IMR-90 (cell line): ENCODE measurements around the gene MAN1C1. TPM values are rescaled to one million over a fixed set of nuclear protein-coding genes. Genes with fewer than 3 reads are reported as not detected.

Experiments
- ATAC-seq: fragments of 200-7000 bp; cut with Tn5 transposase; 2 replicates; pipeline ENCODE4 v1.9.1; 2020; ENCODE audit warnings: low read depth, mild to moderate bottlenecking, moderate library complexity
- BruUV-seq: library from RNA; stranded (reverse); fragments of 400-500 nt; replicated peaks from 2 replicates; lab custom pipeline; 2021; lab: Mats Ljungman, UMichigan
- CTCF ChIA-PET: fragments of 300-600 bp; formaldehyde crosslinking; extraction: SDS; loops from one replicate; lab custom pipeline; 2021; ENCODE audit warnings: antibody characterized with exemption; lab: Yijun Ruan, JAX
- POLR2A ChIA-PET: fragments of 300-600 bp; sonication (Branson Sonifier 250); formaldehyde crosslinking; loops from one replicate; lab custom pipeline; 2022; ENCODE audit warnings: antibody characterized with exemption; ENCODE audit not compliant: unreplicated experiment; lab: Charles Lee
- DNase-seq: peaks from one replicate; pipeline ENCODE4 v3.0.0; 2013
- H2AFZ ChIP-seq: replicated peaks from 2 replicates; pipeline ENCODE3; 2013; ENCODE audit warnings: low read length, mild to moderate bottlenecking; ENCODE audit not compliant: poor library complexity
- H2AK5ac ChIP-seq: 2 replicates; pipeline ENCODE4 v1.6.1; 2013; ENCODE audit warnings: low read depth, low read length, inconsistent platforms
- H2AK9ac ChIP-seq: replicated peaks from 2 replicates; pipeline ENCODE3; 2013; ENCODE audit warnings: mild to moderate bottlenecking, low read depth, low read length, moderate library complexity; ENCODE audit not compliant: poor library complexity
- H2BK120ac ChIP-seq: 2 replicates; pipeline ENCODE4 v1.6.1; 2013; ENCODE audit warnings: low read depth, low read length, inconsistent platforms
- H2BK15ac ChIP-seq: 3 replicates; pipeline ENCODE4 v1.6.1; 2013; ENCODE audit warnings: low read depth, low read length, inconsistent platforms
- H2BK20ac ChIP-seq: 2 replicates; pipeline ENCODE4 v1.6.1; 2013; ENCODE audit warnings: low read depth, mild to moderate bottlenecking, inconsistent platforms, low read length, moderate library complexity
- H2BK5ac ChIP-seq: 2 replicates; pipeline ENCODE4 v1.6.1; 2013; ENCODE audit warnings: mild to moderate bottlenecking, low read depth, low read length, inconsistent platforms; ENCODE audit not compliant: poor library complexity, severe bottlenecking
- H3K14ac ChIP-seq: replicated peaks from 2 replicates; pipeline ENCODE4 v1.6.1; 2013; ENCODE audit warnings: low read depth, low read length, inconsistent platforms
- H3K18ac ChIP-seq: 2 replicates; pipeline ENCODE4 v1.6.1; 2013; ENCODE audit warnings: low read depth, low read length, control low read depth
- H3K23ac ChIP-seq: 2 replicates; pipeline ENCODE4 v1.6.1; 2013; ENCODE audit warnings: low read depth, low read length, inconsistent platforms
- H3K27ac ChIP-seq: 2 replicates; pipeline ENCODE4 v1.5.1; 2013; ENCODE audit warnings: mild to moderate bottlenecking, control low read depth, low read length; ENCODE audit not compliant: insufficient read depth
- H3K27me3 ChIP-seq: 2 replicates; pipeline ENCODE4 v1.6.1; 2013; ENCODE audit warnings: low read length; ENCODE audit not compliant: control insufficient read depth, insufficient read depth
- H3K36me3 ChIP-seq: 2 replicates; pipeline ENCODE4 v1.6.1; 2013; ENCODE audit warnings: low read length, mixed read lengths; ENCODE audit not compliant: control insufficient read depth, insufficient read depth
- H3K4ac ChIP-seq: 2 replicates; pipeline ENCODE4 v1.6.1; 2013; ENCODE audit warnings: low read depth, low read length, inconsistent platforms
- H3K4me1 ChIP-seq: 2 replicates; pipeline ENCODE4 v1.6.1; 2013; ENCODE audit warnings: low read length, mixed read lengths; ENCODE audit not compliant: control insufficient read depth, insufficient read depth
- H3K4me2 ChIP-seq: 2 replicates; pipeline ENCODE4 v1.6.1; 2013; ENCODE audit warnings: low read depth, mild to moderate bottlenecking, control low read depth, low read length, moderate library complexity
- H3K4me3 ChIP-seq: 2 replicates; pipeline ENCODE4 v1.5.1; 2013; ENCODE audit warnings: low read depth, mild to moderate bottlenecking, control low read depth, low read length, moderate library complexity; ENCODE audit not compliant: insufficient read depth
- H3K56ac ChIP-seq: 2 replicates; pipeline ENCODE4 v1.6.1; 2013; ENCODE audit warnings: low read length, inconsistent platforms; ENCODE audit not compliant: insufficient read depth; ENCODE audit errors: extremely low read depth
- H3K79me1 ChIP-seq, 2 experiments: 2 replicates each; pipeline ENCODE4 v1.6.1; 2013; ENCODE audit warnings: low read length in 2 of 2, inconsistent platforms in 1 of 2, low read depth in 1 of 2
- H3K9ac ChIP-seq: 2 replicates; pipeline ENCODE4 v1.6.1; 2013; ENCODE audit warnings: low read depth, low read length, control low read depth
- H3K9me1 ChIP-seq: 2 replicates; pipeline ENCODE4 v1.6.1; 2013; ENCODE audit warnings: low read length, inconsistent platforms; ENCODE audit not compliant: insufficient read depth
- H3K9me3 ChIP-seq: 2 replicates; pipeline ENCODE4 v1.6.1; 2013; ENCODE audit warnings: low read length; ENCODE audit not compliant: control insufficient read depth, insufficient read depth
- H4K20me1 ChIP-seq: 2 replicates; pipeline ENCODE4 v1.6.1; 2013; ENCODE audit warnings: low read length, inconsistent platforms; ENCODE audit not compliant: insufficient read depth
- H4K5ac ChIP-seq: 2 replicates; pipeline ENCODE4 v1.6.1; 2013; ENCODE audit warnings: mild to moderate bottlenecking, low read depth, low read length, control low read depth
- H4K8ac ChIP-seq, 2 experiments: 2 replicates each; pipeline ENCODE4 v1.6.1; 2013; ENCODE audit warnings: low read depth in 2 of 2, low read length in 2 of 2, control low read depth in 1 of 2, inconsistent platforms in 1 of 2
- H4K91ac ChIP-seq: 2 replicates; pipeline ENCODE4 v1.6.1; 2013; ENCODE audit warnings: low read depth, low read length, inconsistent platforms; ENCODE audit not compliant: insufficient read depth
- BHLHE40 ChIP-seq: fragments of 150-350 bp; IDR thresholded peaks from 2 replicates; pipeline ENCODE4 v1.6.1; 2016; ENCODE audit warnings: mild to moderate bottlenecking, low read depth, low read length
- CEBPB ChIP-seq: IDR thresholded peaks from 2 replicates; pipeline ENCODE4 v1.6.1; 2012; ENCODE audit warnings: low read depth, low read length, improper control_type of control experiment
- CHD1 ChIP-seq: IDR thresholded peaks from 2 replicates; pipeline ENCODE4 v1.6.1; 2012; ENCODE audit warnings: low read depth, low read length, improper control_type of control experiment
- CTCF ChIP-seq: conservative IDR thresholded peaks from 2 replicates; pipeline ENCODE4 v1.5.1; 2012; ENCODE audit warnings: mild to moderate bottlenecking, low read depth, low read length, improper control_type of control experiment
- ELK1 ChIP-seq: fragments of 150-350 bp; IDR thresholded peaks from 2 replicates; pipeline ENCODE4 v1.6.1; 2016; ENCODE audit warnings: low read depth, mild to moderate bottlenecking, low read length, moderate library complexity, borderline replicate concordance
- MAZ ChIP-seq: IDR thresholded peaks from 2 replicates; pipeline ENCODE4 v1.6.1; 2012; ENCODE audit warnings: low read depth, mild to moderate bottlenecking, low read length, improper control_type of control experiment, moderate library complexity, borderline replicate concordance
- RFX5 ChIP-seq: IDR thresholded peaks from 2 replicates; pipeline ENCODE4 v1.8.0; 2012; ENCODE audit warnings: low read depth, mild to moderate bottlenecking, low read length, moderate library complexity
- SMC3 ChIP-seq: fragments of 150-350 bp; IDR thresholded peaks from 2 replicates; pipeline ENCODE4 v1.6.1; 2016; ENCODE audit warnings: low read depth, mild to moderate bottlenecking, antibody characterized with exemption, low read length, moderate library complexity
- WGBS, 2 experiments: methylation state at CpG; one replicate each; pipeline versions ENCODE4 v1.1.5 to v1.1.7; 2013; ENCODE audit warnings: missing lambda C conversion rate in 2 of 2; ENCODE audit not compliant: insufficient read length in 1 of 2; ENCODE audit errors: extremely low coverage in 2 of 2; 5-methylcytosine and 5-hydroxymethylcytosine counted together
- dilution Hi-C: fragments of 300-500 bp; cut with HindIII; formaldehyde crosslinking; loops from one replicate; pipeline ENCODE4 v1.14.3; 2018; ENCODE audit warnings: low sequenced_read_pairs; ENCODE audit not compliant: unreplicated experiment
- in situ Hi-C: fragments of 300-500 bp; cut with MboI; formaldehyde crosslinking; loops from 3 replicates; pipeline ENCODE4 v1.14.3; 2019; ENCODE audit warnings: low sequenced_read_pairs, inconsistent platforms, mixed read lengths
- intact Hi-C: fragments of 100-400 bp; cut with micrococcal nuclease; formaldehyde crosslinking; loops from 2 replicates; pipeline ENCODE4 v1.10.0; 2022
- polyA plus RNA-seq, 3 experiments: library from polyadenylated mRNA; depleted of rRNA; stranded (reverse); fragments of >200 nt; gene quantifications; 2 replicates each; pipeline ENCODE4 v1.2.3, GENCODE V29; 2012; ENCODE audit warnings: low replicate concordance in 1 of 3
- total RNA-seq: library from RNA; depleted of rRNA; stranded (reverse); fragments of >200 nt; gene quantifications from 2 replicates; pipeline ENCODE4 v1.2.3, GENCODE V29; 2012

MAN1C1 gene
- total and polyA plus RNA-seq, 2 of the 4 experiments (the other 2 are of a cell fraction) = 3.2 to 11.3 TPM

GRCh38 chr1:25623731-25624130 lies 7.1 kb downstream of the MAN1C1 start:
- H3K4ac ChIP-seq = no peak overlapping the region
- H2BK5ac ChIP-seq = no peak overlapping the region
- H3K27ac ChIP-seq = no peak overlapping the region
- DNase-seq (no peak), ATAC-seq (no peak)
- H3K56ac ChIP-seq = no peak overlapping the region
- intact Hi-C loops (no loop called here), in situ Hi-C loops (no loop called here), dilution Hi-C loops (no loop called here)
- 0 out of 2 replicates have a peak, but pooled peaks cover 2% of the 10 kb centered on the region for H3K9me1 ChIP-seq
- H3K4me3 ChIP-seq = no peak overlapping the region
- H2BK120ac ChIP-seq = no peak overlapping the region
- CTCF ChIA-PET = interaction anchor here (0.6 to 1.3 kb wide), 2 partner anchors 68 to 709 kb away, joined by 3 read pairs; no protein-coding TSS in a partner anchor
- H3K36me3 ChIP-seq = no peaks in the 10 kb centered on the region; the same call in 1 of the 2 replicates
- 36% methylated on average over 2 of the region's 4 CpGs; no CpG with 5 or more reads in 1 of the 2 experiments for WGBS, 2 experiments
- peaks cover 17% of the 10 kb centered on the region; the same call in 1 of the 2 replicates for H4K20me1 ChIP-seq
- peaks cover 2% of the 10 kb centered on the region; the same call in 1 of the 2 replicates for H3K4me1 ChIP-seq
- H3K9me3 ChIP-seq = no peaks in the 10 kb centered on the region
- H4K5ac ChIP-seq = no peak overlapping the region
- no peak overlapping the region for H4K91ac ChIP-seq
- H2AK5ac ChIP-seq = no peak overlapping the region
- no peak for TF ChIP-seq CHD1
- no peak for TF ChIP-seq BHLHE40
- TF ChIP-seq SMC3 = no peak
- no peak for TF ChIP-seq RFX5
- no peak for TF ChIP-seq MAZ
- TF ChIP-seq ELK1 = no peak
- no peak for TF ChIP-seq CTCF
- TF ChIP-seq CEBPB = no peak
- H4K8ac ChIP-seq = no peak overlapping the region
- H2AFZ ChIP-seq = no peak overlapping the region
- no TSS peak for BruUV-seq
- no peaks in the 10 kb centered on the region for H3K27me3 ChIP-seq
- H3K4me2 ChIP-seq = no peak overlapping the region
- H3K14ac ChIP-seq = no peak overlapping the region
- H2BK20ac ChIP-seq = no peak overlapping the region
- peaks cover 5 to 20% of the 10 kb centered on the region in 2 experiments; a peak in 3 of 4 replicates for H3K79me1 ChIP-seq
- no peak overlapping the region for H3K9ac ChIP-seq
- POLR2A ChIA-PET = no interaction called here
- H3K18ac ChIP-seq = no peak overlapping the region
- H2AK9ac ChIP-seq = no peak overlapping the region
- no peak overlapping the region for H3K23ac ChIP-seq
- no peak overlapping the region for H2BK15ac ChIP-seq
